IPS-15b (cell line): Measurements from ENCODE around the gene MARK1.
"Not testable (repeated sequence)": the region's sequence is repeated elsewhere in the genome, so short reads cannot be mapped to it uniquely, and the experiment has no call there.

Experiments used
- H3K27me3 ChIP-seq: one replicate; pipeline ENCODE4 v1.6.1; 2013; ENCODE audit warnings: low read length; ENCODE audit not compliant: control insufficient read depth, insufficient read depth
- H3K36me3 ChIP-seq: one replicate; pipeline ENCODE4 v1.6.1; 2013; ENCODE audit warnings: low read length; ENCODE audit not compliant: control insufficient read depth, insufficient read depth
- H3K4me1 ChIP-seq: one replicate; pipeline ENCODE4 v1.6.1; 2013; ENCODE audit warnings: mild to moderate bottlenecking, low read length; ENCODE audit not compliant: control insufficient read depth, insufficient read depth
- H3K4me3 ChIP-seq: one replicate; pipeline ENCODE4 v1.5.1; 2013; ENCODE audit warnings: low read depth, low read length
- H3K9ac ChIP-seq: one replicate; pipeline ENCODE4 v1.6.1; 2013; ENCODE audit warnings: low read depth, mild to moderate bottlenecking, low read length
- H3K9me3 ChIP-seq: one replicate; pipeline ENCODE4 v1.6.1; 2013; ENCODE audit warnings: mild to moderate bottlenecking, low read length; ENCODE audit not compliant: control insufficient read depth, insufficient read depth

The MARK1 gene

DNA sequence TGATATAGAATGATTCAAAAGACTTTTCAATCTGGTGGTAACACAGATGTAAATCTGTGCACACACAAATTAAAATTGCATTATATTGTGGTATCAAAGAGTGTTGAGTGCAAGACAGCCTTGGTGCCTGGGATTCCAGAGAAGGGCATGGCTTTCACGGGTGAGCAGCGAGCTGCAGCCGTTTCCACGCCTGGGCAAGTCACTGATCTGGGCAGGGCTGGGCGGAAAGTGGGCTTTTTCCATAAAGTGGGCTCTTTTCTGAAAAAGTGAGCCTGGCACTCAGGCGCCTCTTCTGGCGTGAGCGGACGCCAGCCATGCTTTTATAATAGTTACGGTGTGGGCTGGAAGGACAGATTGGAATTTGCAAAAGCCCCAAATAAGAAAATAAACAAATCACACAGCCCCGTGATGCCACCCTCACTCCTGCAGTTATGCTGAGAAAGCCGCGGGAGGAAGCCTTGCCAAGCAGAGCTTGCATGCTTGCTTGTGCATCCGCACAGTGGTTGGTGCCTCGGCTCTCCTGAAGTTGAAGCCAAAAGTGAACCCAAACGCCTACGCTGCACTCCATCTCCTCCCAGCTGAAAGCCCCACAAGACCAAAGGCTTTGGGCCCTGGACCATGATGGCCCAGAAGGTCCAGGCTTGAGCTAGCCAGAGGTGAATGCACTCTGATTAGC is 155.1 kb downstream of the MARK1 start:
- Histone ChIP-seq H3K9me3 (no peaks in the 10 kb centered on the region), H3K4me3 (no peak overlapping the region), H3K4me1 (no peaks in the 10 kb centered on the region), H3K27me3 (no peaks in the 10 kb centered on the region), H3K9ac (no peak overlapping the region), H3K36me3 (no peaks in the 10 kb centered on the region)

DNA sequence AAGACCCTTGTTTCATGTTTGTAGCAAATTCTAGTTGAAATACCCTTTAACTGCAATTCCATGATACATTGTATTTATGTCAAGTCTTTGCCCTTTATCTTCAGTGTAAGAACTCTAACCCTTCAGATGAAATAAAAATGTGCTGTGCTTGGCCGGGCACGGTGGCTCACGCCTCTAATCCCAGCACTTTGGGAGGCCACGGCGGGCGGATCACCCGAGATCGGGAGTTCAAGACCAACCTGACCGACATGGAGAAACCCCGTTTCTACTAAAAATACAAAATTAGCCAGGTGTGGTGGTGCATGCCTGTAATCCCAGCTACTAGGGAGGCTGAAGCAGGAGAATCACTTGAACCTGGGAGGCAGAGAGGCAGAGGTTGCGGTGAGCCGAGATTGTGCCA is 155.8 kb downstream of the MARK1 start:
- not testable (repeated sequence) for H3K9ac ChIP-seq, H3K36me3 ChIP-seq, H3K9me3 ChIP-seq

DNA sequence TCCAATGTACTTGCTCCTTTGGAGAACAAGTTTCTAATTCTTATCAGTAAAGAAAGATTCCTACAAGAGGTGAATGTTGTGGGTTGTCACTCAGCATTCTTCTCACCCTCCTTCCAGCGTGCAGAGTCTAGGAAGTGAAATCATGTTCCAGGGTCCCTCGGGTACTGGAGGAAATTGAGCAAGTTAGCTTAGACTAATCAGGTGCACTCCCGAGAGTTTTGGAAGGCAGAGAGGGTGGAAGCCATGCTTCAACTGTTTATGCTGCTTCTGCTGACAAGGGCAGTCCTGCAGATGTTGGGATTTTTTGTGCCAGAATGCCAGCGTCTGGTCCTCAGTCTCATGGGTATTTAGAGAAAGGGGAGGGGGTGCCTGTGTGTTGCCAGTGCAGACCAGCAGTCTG is 157.0 kb downstream of the MARK1 start:
- Histone ChIP-seq H3K36me3 (no peaks in the 10 kb centered on the region), H3K9me3 (no peaks in the 10 kb centered on the region), H3K4me3 (no peak overlapping the region), H3K27me3 (peaks cover 5% of the 10 kb centered on the region), H3K9ac (no peak overlapping the region), H3K4me1 (no peaks in the 10 kb centered on the region)

More for the DNA sequence above, 155.8 kb downstream of the MARK1 start:
- H3K27me3 ChIP-seq, H3K4me1 ChIP-seq, H3K4me3 ChIP-seq: not testable (repeated sequence)

DNA sequence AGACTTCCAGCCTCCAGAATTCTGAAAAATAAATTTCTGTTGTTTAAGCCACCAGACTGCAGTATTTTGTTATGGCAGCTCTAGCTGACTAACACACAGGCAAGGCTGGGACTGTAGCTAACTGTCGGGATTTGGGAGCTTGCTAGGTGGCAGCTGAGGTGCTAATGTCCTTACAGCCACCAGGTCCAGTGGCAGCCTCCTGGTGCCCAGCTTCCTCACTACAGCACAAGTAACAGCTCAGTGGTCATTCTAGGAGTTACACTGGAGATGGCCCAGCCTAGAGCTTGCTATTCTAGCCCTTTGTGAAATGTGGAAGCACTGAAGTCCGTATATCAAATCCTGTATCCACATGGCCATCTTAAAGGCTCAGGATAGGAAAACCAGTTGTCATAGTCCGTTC is 157.9 kb downstream of the MARK1 start:
- Histone ChIP-seq H3K9me3 (no peaks in the 10 kb centered on the region), H3K27me3 (peaks cover 9% of the 10 kb centered on the region), H3K9ac (no peak overlapping the region), H3K4me1 (no peaks in the 10 kb centered on the region), H3K4me3 (no peak overlapping the region), H3K36me3 (no peaks in the 10 kb centered on the region)

DNA sequence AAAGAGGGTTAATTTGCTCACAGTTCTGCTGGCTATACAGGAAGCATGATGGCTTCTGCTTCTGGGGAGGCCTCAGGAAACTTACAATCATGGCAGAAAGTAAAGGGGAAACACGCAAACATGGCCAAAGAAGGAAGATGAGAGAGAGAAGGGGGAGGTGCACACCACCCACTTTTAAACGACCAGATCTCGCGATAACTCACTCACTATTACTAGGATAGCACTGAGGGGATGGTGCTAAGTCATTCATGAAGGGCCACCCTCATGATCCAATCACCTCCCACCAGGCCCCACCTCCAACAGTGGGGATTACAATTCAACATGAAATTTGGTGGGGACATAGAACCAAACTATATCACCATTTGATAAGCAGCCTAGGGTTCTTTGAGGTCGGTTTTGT is 159.9 kb downstream of the MARK1 start:
- Histone ChIP-seq H3K4me1 (no peaks in the 10 kb centered on the region), H3K36me3 (no peaks in the 10 kb centered on the region), H3K9ac (no peak overlapping the region), H3K4me3 (no peak overlapping the region), H3K9me3 (no peaks in the 10 kb centered on the region), H3K27me3 (peaks cover 28% of the 10 kb centered on the region)

- H3K4me3 ChIP-seq: peak overlapping the region; percentile 72
- H3K36me3 ChIP-seq: no peaks in the 10 kb centered on the region
- no peaks in the 10 kb centered on the region for H3K4me1 ChIP-seq
- peaks cover 31% of the 10 kb centered on the region for H3K27me3 ChIP-seq
- no peaks in the 10 kb centered on the region for H3K9me3 ChIP-seq
- no peak overlapping the region for H3K9ac ChIP-seq
Measured at GRCh38 chr1:220689666-220690065, 161.7 kb downstream of the MARK1 start.

DNA sequence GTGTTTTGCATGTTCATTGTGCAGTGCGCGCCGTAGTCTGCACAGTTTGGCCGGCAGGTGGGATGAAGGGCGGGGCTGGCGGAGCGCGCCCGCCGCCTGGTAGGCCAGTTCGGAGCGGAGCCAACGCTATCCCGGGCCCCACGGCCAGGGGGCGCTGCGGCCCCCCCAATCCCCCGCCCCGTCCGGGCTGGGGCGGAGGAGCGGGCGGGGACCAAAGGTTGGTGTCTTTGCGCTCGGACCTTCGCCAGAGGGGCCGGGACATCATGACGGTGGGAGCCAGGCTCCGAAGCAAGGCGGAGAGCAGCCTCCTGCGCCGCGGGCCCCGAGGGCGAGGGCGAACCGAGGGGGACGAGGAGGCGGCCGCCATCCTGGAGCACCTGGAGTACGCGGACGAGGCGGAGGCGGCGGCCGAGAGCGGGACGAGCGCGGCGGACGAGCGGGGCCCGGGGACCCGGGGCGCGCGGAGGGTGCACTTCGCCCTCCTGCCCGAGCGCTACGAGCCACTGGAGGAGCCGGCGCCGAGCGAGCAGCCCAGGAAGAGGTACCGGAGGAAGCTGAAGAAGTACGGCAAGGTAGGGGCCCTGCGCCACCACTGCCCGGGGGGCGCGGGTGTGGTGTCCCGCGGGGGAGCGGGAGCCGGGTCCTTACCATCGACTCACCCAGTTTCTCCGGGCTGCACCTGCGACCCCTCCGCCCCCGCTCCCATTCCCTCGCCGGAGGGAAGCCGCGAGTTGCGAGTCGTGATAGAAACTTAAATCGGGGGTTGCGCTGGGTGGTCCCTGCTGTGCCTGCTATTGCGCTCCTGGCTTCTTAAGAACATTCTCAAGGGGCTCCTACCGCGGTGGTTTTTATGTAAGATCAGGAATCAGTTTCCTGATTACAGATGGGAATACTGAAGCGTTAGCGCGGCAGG is 162.5 kb downstream of the MARK1 start, which contains the start of gene C1orf115:
Gene C1orf115, plus strand, starts transcription at position 224 of the 913 bp plus-strand sequence. Its CDS starts 40 bp downstream, at position 264.
- peak within 1 kb of the TSS; percentile 72 for H3K4me3 ChIP-seq

GRCh38 chr1:220691053-220691684 is 163.2 kb downstream of the MARK1 start:
- Histone ChIP-seq H3K4me3 (peak overlapping the region; percentile 72), H3K9me3 (no peaks in the 10 kb centered on the region), H3K9ac (no peak overlapping the region), H3K4me1 (no peaks in the 10 kb centered on the region), H3K36me3 (no peaks in the 10 kb centered on the region), H3K27me3 (peaks cover 31% of the 10 kb centered on the region)

More for the DNA sequence above, 162.5 kb downstream of the MARK1 start, which contains the start of gene C1orf115:
- no peaks in the 10 kb centered on the region for H3K4me1 ChIP-seq
- H3K36me3 ChIP-seq: no peaks in the 10 kb centered on the region
- peaks cover 31% of the 10 kb centered on the region for H3K27me3 ChIP-seq
- no peaks in the 10 kb centered on the region for H3K9me3 ChIP-seq
- no peak within 1 kb of the TSS for H3K9ac ChIP-seq

DNA sequence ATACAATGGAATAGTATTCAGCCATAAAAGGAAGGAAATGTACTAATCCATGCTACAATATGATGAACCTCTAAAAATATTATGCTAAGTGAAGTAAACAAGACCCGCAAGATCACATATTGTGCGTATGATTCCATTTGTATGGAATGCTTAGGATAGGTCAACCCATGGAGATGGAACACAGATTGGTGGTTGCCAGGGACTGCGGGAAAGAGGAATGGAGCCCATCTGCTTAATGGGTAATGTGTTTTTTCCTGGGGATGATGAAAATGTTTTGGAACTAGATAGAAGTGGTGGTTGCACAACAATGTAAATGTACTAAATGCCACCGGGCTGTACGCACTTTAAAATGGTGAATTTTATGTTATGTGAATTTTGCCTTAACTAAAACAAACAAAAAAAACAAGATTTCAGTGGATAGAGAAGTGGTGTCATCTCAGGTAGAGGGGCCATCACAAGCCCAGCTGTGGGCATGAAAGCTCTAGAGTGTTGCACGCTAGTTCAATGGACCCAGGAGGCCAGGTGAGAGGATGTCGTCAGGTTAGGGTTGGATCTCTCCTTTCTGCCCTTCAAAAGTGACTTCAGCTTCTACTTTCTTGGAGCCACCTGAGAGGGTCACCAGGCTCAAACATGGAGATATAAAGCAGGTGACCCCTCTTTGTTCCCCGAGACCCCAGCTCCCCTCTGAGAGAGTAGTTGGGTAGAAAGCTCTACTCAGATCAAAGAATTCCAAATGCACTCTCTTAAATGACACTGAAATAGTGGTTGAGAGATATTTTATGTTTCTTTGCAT is 164.7 kb downstream of the MARK1 start:
- no peak overlapping the region for H3K9ac ChIP-seq
- H3K4me1 ChIP-seq: no peaks in the 10 kb centered on the region
- H3K9me3 ChIP-seq: no peaks in the 10 kb centered on the region
- peaks cover 31% of the 10 kb centered on the region for H3K27me3 ChIP-seq
- no peaks in the 10 kb centered on the region for H3K36me3 ChIP-seq
- H3K4me3 ChIP-seq: no peak overlapping the region

- no peaks in the 10 kb centered on the region for H3K9me3 ChIP-seq
- H3K27me3 ChIP-seq: peaks cover 26% of the 10 kb centered on the region
- no peak overlapping the region for H3K9ac ChIP-seq
- H3K36me3 ChIP-seq: no peaks in the 10 kb centered on the region
- H3K4me1 ChIP-seq: peaks cover 1% of the 10 kb centered on the region
- H3K4me3 ChIP-seq: no peak overlapping the region
Measured at GRCh38 chr1:220694866-220695382, 167.0 kb downstream of the MARK1 start.

GRCh38 chr1:220695426-220695825 is 167.5 kb downstream of the MARK1 start:
- H3K9me3 ChIP-seq: no peaks in the 10 kb centered on the region
- H3K9ac ChIP-seq: no peak overlapping the region
- H3K4me3 ChIP-seq: no peak overlapping the region
- H3K27me3 ChIP-seq: peaks cover 25% of the 10 kb centered on the region
- H3K36me3 ChIP-seq: no peaks in the 10 kb centered on the region
- peaks cover 2% of the 10 kb centered on the region for H3K4me1 ChIP-seq
